ENCODE results near the gene SELENBP1. TPM values are rescaled to one million over a fixed set of nuclear protein-coding genes. Genes with fewer than 3 reads are reported as not detected.
A peak's percentile ranks its signal among the peaks of the same experiment; 100 is the strongest.

SELENBP1 gene
- total and polyA plus RNA-seq, 2 of the 13 experiments (the other 11 are each of a cell fraction or from before 2014, with no cell fraction given) = 27.8 to 29.0 TPM

DNA sequence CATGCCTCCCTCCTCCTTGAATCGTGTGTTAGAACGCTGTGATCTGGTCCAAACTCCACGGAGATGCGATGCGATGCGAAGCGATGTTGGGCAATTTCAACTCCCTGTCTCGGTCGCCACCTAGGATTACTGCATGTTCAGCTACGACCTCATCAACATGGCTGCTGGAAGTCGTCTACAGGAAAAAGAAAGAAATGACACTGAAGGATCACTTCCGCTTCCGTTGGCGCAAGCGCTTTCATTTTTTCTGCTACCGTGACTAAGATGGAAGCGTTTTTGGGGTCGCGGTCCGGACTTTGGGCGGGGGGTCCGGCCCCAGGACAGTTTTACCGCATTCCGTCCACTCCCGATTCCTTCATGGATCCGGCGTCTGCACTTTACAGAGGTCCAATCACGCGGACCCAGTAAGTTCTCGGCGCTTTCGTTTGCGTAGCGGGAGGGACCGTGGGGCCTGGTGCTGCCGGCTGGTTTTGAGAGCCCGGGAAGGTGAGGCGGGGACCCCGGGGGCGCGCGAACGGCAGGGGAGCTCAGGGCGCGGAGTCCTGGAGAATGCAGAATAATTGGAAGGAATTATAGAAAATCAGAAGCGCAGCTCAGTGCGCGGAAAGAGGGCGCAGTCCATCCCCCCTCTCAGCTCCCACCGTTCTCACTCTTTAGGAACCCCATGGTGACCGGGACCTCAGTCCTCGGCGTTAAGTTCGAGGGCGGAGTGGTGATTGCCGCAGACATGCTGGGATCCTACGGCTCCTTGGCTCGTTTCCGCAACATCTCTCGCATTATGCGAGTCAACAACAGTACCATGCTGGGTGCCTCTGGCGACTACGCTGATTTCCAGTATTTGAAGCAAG, 27.0 kb upstream of the SELENBP1 start, which contains the start of gene PSMB4 (continued):
- TF ChIP-seq ASH2L (IDR thresholded peaks at IDR 0.05; ENCODE audit: insufficient read length, low read depth, low read length) = peak; percentile 78
- TF ChIP-seq POLR2A (IDR thresholded peaks at IDR 0.05; ENCODE audit: insufficient read depth in 1 of 2, low read depth in 2 of 2, low read length in 2 of 2) = peak; percentile 80 to 85
- TF ChIP-seq ZNF296 (CRISPR knock-in tag; conservative IDR thresholded peaks at IDR 0.05) = no peak
- TF ChIP-seq ZNF710 (CRISPR knock-in tag; IDR thresholded peaks at IDR 0.05; ENCODE audit: borderline replicate concordance) = peak; percentile 20; the same call in 1 of the 2 replicates
- TF ChIP-seq REST (IDR thresholded peaks at IDR 0.05; ENCODE audit: borderline replicate concordance in 1 of 2, low read depth in 1 of 2, low read length in 2 of 2) = peak in 1 of 2 experiments; percentile 10; a peak in 1 of 4 replicates
- peak; percentile 86 for TF ChIP-seq ELF3 (CRISPR knock-in tag; IDR thresholded peaks at IDR 0.05)
- TF ChIP-seq NPAS2 (CRISPR knock-in tag; IDR thresholded peaks at IDR 0.05; ENCODE audit: borderline replicate concordance) = no peak
- no peak; the same call in 1 of the 2 replicates for TF ChIP-seq TMF1 (CRISPR knock-in tag; IDR thresholded peaks at IDR 0.05; ENCODE audit: low read depth)
- TF ChIP-seq ATF7 (IDR thresholded peaks at IDR 0.05) = no peak
- 0 out of 2 replicates have a peak, but pooled peaks have one; percentile 50 for TF ChIP-seq ATF7 (CRISPR knock-in tag; IDR thresholded peaks at IDR 0.05)
- TF ChIP-seq SRSF9 (IDR thresholded peaks at IDR 0.05; ENCODE audit: borderline replicate concordance, insufficient read depth, low read depth, low read length, poor library complexity, severe bottlenecking) = no peak
- no peak for TF ChIP-seq ZNF761 (CRISPR knock-in tag; conservative IDR thresholded peaks at IDR 0.05)
- no peak for TF ChIP-seq ZNF747 (CRISPR knock-in tag; IDR thresholded peaks at IDR 0.05; ENCODE audit: borderline replicate concordance)
- no peak for TF ChIP-seq MXD4 (CRISPR knock-in tag; IDR thresholded peaks at IDR 0.05)
- TF ChIP-seq ZNF547 (CRISPR knock-in tag; IDR thresholded peaks at IDR 0.05) = no peak
- TF ChIP-seq GABPA (IDR thresholded peaks at IDR 0.05; ENCODE audit: low read depth, low read length) = peak; percentile 93
- peak; percentile 100 for TF ChIP-seq GABPA (CRISPR knock-in tag; IDR thresholded peaks at IDR 0.05; ENCODE audit: low read depth)
- TF ChIP-seq MTF2 (CRISPR knock-in tag; IDR thresholded peaks at IDR 0.05; ENCODE audit: borderline replicate concordance) = no peak
- TF ChIP-seq, protein P1, sequence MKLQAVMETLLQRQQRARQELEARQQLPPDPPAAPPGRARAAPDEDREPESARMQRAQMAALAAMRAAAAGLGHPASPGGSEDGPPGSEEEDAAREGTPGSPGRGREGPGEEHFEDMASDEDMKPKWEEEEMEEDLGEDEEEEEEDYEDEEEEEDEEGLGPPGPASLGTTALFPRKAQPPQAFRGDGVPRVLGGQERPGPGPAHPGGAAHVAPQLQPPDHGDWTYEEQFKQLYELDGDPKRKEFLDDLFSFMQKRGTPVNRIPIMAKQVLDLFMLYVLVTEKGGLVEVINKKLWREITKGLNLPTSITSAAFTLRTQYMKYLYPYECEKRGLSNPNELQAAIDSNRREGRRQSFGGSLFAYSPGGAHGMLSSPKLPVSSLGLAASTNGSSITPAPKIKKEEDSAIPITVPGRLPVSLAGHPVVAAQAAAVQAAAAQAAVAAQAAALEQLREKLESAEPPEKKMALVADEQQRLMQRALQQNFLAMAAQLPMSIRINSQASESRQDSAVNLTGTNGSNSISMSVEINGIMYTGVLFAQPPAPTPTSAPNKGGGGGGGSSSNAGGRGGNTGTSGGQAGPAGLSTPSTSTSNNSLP (IDR thresholded peaks at IDR 0.05; ENCODE audit: low read depth, low read length) = no peak; the same call in 1 of the 2 replicates
- peak; percentile 40; the same call in 1 of the 2 replicates for TF ChIP-seq RAD21 (CRISPR knock-in tag; IDR thresholded peaks at IDR 0.05)
- no peak for TF ChIP-seq JDP2 (CRISPR knock-in tag; IDR thresholded peaks at IDR 0.05; ENCODE audit: borderline replicate concordance)
